Activated CD8-positive, alpha-beta memory T cell treated with anti-CD3 and anti-CD28 coated beads, Interleukin-2, amount 50 U/mL, for 1 hour (primary cell): ENCODE measurements around the gene NKX1-1.
"Not testable (repeated sequence)": the region's sequence is repeated elsewhere in the genome, so short reads cannot be mapped to it uniquely, and the experiment has no call there.

Experiments used
- DNase-seq: peaks from one replicate; pipeline ENCODE4 v3.0.0-alpha.2; 2020; ENCODE audit errors: extremely low read depth

The NKX1-1 gene

DNA sequence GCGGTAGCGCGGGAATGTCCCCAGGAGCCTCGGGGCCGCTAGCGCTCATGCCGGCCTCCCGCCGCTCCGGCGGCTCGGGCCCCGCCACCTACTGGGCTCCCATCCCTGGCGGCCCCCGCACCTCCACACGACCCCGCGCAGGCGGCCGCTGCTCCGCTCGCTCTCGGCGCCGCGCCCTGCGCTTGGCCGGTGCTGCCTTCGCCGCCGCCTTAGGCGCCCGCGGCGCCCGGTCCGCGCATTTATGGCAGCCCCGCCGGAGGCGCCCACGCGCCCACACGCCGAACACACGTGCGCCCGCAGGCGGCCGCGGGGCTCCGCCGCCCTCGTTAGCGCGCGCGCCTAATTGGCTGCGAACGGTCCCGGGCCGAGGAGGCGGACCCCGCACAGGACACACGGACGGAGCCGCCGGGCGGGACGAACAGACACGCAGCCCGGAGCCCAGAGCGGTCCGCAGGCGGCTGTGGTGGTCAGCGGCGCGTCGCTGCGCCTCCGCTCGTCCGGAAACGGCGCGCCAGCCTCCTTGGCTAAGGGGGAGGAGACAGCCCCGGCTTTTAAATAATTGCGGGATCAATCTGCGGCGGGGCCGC lies at the start of gene NKX1-1:
NKX1-1 (minus strand) TSS at position 49 of the 587 bp plus-strand sequence; CDS start at position 49, 0 bp downstream.
- no peak for DNase-seq

DNA sequence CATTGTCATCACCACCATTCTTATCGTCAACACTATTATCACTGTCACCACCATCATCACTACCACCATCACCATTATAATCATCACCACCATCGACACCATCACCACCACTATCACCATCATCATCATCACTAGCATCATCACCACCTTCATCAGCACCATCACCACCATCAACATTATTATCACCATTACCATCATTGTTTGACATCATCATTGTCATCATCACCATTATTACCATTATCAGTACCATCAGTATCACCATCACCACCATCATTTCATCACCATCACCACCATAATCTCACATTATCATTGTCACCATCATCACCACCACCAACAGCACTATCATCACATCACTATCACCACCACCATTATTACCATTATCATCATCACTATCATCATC lies 47.5 kb upstream of the NKX1-1 start:
- no peak for DNase-seq

DNA sequence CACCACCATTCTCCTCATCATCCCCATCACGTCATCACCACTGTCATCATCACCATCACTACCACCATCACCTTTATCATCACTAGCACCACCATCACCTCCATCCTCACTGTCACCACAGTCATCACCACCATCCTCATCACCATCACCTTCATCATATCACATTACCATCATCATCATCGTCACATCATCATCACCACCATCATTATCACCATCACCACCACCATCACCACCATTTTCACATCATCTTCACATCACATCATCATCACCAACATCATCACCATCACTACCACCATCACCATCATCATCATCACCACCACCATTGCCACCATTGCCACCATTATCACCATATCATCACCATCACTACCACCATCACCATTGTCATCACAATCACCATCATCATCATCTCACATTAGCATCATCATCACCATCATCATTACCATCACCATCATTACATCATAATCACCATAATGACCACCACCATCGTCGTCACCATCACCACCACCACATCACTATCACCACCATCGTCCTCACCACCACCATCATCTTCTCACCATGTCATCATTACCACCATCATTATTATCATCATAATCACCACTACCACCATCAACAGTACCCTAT lies 46.3 kb upstream of the NKX1-1 start:
- no peak for DNase-seq

DNA sequence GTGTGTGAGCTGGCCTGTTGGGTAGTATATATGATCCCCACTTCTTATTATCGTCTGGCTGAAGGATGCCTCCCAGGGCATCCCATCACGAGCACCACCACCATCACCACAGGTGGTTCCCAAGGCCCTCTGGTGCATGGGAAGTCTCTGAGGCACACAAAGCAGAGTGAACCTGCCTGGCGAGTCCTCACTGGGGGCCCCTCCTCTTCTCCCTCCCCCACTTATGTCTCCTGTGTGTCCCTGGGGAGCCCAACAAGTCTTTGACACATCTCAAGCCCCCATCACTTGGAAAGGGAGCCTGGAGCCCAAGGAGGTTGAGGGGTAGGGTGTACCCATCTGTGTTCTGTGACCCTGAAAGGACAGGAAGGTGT lies 45.5 kb upstream of the NKX1-1 start:
- DNase-seq = no peak

DNA sequence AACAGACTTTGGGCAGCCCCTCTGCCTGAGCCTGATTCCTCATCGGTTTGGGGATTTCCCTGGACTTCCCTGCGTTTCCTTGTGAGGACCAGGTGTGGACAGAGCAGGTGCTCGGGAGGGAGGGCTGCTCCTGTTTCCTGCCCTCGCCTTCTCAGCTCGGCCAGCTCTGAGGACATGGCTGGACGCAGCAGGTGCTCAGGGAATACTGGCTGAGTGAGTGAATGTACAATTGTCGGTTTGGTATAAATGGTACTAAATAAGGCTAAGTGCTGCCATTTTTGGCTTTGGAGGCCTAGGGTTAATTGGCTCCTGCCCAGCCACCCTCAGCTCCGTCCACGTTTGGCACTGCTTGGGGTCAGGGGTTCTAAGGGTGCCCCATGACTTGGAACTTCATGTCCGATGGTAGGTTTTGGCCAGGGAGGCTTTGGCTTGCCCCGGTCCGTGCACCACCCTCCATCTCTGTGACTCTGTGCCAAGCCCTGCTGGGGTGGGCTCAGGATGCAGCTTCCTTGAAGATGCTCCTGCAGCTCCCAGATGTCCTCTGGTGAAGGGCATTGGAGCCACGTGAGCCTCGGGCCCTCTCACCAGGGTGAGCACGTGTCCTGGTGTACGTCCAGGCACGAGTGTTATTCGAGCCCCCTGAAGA lies 45.0 kb upstream of the NKX1-1 start:
- no peak for DNase-seq

DNA sequence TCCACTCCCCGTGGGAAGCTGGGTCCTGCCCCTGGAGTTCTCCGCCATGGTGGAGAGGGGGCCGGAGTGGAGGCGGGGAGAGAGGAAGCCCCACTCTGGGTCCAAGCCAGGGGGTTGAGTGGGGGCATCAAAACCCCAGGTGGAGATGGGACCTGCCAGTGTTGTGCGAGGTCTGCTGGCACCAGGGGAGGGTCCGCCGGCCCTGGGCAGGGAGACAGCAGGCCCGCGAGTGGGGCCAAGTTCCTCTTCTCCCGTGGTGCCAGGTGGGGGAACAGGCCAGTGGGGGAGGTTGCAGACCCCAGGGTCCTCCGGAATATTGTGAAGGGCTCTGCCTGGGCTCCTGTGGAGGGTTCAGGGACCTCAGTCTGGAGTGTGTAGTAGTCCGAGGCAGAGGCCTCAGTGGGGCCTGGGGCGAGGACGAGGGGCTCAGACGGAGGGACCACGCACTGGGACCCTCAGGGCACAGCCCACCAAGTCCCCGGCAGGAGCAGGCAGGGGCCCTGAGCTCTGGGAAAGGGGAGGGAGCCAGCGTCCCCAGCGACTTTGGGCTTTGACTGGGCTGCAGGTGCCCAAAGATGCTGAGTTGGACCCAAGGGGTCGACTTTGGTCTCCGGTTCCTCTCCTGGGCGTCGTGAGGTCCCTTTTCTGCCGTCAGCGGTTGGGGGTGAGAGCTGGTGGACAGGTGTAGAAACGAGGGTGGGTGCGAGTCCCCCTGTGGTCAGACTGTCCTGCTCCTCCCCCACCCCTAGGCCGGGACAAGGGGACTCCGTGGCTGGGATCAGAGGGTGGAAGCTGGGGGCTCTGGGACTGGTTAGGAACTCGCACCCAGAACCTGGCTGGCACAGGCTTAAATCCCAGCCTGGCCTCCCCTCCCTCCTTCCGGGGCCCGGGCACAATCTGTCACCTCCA lies 43.8 kb upstream of the NKX1-1 start:
- no peak for DNase-seq

DNA sequence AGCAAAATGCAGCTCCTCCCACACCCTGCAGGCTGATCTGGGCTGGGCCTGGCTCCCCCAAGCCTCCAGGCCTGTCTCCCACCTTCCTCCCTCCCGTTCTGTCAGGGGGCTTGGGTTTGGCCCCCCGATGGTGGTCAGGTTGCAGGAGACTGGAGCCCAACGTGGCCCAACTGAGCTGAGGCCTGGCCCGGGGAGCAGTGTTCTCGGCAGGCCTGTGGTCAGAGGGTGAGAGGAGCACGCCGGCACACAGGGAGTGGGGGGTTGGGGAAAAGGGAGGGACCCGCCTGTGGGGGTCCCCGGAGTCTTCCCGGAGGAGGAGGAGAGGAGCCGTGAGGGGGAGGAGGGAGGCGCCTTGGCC lies 43.2 kb upstream of the NKX1-1 start:
- DNase-seq = no peak

DNA sequence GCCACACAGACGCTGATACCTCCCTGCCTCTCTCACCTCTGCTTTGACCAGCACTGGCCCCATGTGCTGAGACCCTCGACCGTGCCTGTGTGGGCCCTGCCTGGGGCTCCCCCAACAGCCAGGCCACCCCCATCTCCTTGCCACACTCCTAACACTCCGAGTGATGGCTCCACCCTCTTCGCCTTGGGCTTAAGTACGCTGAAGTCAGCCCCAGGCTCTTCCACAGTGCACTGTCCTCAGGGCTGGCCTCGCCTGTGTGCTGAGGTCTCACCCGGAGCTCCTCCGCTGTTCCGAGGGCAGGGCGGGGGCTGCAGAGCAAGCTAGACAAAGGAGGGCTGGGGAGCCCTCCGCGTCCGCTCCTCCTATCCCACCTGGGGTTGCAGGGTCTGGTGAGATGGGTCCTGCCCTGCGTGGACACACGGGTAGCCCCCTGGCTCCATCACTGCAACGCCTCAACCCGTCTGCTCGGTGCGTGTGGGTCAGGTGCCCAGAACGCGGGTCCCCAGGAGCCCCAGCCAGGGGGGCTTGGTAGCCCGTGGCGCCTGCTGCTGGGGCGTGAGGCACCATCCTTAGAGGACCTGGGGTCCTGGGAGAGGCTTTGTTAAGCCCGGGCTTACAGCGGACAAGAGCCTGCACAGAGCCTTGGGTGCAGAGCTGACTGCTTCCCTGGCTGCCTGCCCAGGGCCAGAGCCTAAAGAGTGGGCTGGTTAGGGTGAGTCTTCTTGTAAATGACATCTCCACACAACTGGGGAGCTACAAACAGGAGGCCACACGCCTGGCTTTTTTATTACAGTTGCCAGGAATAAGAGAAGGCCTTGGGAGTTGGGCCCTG lies 42.6 kb upstream of the NKX1-1 start:
- no peak for DNase-seq

DNA sequence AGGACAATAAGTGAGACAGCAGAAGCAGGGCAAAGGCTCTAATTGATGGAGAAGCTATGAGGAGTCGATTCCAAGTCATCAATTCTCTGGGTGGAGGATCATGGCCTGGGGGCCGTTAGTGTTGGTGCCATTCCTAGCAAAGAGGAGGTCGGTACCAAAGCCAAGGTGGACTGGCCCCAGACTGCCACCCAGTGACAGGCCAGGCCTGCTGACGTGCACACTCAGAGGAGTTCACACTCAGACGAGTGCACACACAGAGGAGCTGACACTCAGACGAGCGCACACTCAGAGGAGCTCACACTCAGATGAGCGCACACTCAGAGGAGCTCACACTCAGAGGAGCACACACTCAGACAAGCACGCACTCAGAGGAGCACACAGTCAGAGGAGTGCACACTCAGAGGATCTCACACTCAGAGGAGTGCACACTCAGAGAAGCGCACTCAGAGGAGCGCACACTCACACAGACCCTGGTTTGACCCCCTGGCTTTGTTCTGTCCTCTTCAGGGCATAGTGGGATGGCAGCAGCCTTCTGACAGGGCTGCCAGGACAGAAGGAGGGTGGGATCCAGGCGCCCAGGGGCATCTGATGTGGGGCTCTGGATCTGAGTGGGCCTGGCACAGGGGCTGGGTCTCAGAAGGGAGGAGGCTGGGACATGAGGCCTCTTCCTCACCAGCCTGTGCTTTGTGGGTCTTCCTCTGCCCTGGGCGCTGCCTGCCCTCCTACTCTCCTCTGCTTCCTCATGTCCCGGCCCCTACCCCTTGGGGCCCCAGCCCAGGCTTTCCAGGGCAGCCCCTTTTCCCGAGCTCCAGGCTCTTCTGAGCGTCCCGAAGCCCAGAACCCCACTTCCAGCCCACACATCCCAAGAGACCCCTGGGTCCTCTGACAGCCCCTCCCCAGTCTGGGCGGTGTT lies 41.7 kb upstream of the NKX1-1 start:
- DNase-seq = no peak

DNA sequence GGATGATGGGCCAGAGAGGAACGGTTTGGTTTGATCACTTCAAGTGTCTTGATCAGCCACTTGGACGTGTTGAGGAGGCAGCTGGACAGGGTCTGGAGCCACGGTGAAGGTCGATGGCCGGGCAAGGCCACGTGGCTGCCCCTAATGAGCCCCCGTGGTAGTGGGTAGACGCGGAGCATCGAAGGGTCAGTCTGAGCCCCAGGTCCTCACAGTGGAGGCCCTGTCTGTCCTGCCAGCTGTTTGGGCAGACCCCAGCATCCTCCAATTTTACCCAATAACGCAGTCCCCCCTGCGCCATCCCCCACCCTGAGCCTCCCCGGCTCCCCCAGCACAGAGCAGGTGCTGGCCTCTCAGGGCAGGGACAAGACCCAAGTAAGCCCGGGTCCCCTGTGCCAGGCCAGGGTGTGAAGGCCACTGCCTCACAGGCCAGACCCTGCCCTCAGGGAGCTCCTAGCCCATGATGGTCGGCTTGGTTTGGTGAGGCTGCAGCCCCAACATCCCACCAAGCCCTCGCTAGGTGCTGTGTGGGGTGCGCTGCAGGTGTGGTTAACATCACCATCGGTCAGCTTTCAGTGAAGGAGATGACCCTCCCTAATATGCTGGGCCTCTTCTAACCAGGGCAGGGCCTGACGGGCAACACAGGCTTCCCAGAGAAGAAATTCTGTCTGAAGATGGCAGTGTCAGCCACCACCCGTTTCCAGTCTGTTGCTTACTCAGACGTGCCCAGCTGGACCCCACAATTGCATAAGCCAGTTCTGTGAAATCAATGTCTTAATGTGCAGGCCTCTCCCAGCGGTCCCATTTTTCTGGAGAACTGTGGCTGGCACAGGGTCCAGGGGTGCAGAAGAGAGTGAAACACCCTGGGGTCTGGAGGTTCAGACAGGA lies 40.5 kb upstream of the NKX1-1 start:
- no peak for DNase-seq

DNA sequence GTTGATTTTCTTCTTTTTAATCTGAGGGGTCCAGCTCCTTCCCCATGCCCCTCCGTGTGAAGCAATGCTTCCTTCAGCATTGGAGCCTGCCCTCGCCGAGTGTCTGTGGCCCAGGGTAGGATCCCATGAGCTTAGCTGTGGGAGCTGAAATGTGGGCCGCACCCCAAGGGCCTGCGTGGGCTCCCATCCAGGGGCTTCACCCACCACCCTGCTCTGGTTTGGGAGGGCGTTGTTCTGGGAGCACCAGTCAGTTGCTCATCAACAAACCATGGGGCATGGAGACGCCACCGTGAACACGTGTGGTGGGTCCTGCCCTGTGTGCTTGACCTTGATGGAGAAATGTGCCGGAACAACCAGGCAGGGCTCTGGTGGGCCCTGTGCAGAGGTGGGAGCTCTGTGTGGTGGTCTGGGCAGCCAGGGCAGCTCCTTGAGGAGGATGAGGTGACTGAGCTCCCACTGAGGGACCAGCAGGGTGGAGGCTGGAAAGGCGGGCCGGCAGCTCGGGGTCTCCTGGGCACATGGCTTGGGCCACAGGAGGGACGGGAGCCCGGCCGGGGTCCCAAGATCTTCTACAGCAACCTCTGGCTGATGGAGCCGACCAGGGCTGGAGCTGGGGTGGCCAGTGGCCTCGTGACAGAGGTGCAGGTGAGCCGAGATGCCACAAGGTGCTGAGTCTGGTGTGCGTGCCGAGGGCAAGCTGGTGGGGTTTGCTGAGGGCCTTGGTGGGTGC lies 39.6 kb upstream of the NKX1-1 start:
- DNase-seq = no peak

DNA sequence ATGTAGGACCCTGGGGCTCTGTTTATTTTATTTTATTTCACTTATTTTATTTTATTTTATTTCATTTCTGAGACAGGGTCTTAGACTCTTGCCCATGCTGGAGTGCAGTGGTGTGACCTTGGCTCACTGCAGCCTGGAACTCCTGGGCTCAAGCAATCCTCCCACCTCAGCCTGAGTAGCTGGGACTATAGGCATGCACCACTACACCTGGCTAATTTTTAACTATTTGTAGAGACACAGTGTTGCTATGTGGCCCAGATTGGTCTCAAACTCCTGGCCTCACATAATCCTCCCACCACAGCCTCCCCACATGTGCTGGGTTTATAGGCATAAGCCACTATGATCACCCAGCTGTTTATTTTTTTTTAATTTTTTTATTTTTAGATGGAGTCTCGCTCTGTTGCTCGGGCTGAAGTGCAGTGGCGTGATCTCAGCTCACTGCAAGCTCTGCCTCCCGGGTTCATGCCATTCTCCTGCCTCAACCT lies 37.5 kb upstream of the NKX1-1 start:
- DNase-seq = not testable (repeated sequence)

DNA sequence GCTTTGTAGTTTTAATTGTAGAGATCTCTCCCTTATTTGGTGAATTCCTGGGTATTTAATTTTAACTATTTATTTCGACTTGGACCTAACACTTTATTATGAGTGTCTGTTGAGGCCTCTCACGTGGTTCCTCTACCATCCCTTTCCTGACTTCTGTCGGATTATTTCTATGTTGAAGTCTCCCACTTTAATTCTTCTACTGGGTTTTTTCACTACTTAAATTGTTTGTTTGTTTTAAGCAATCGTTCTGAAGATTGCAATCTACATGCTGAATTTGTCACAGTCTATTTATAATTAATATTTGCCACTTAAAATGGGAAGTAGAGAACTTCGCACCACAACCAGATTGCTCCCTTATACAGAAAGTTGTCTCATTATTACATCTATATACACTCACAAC lies 20.8 kb upstream of the NKX1-1 start:
- DNase-seq = no peak

DNA sequence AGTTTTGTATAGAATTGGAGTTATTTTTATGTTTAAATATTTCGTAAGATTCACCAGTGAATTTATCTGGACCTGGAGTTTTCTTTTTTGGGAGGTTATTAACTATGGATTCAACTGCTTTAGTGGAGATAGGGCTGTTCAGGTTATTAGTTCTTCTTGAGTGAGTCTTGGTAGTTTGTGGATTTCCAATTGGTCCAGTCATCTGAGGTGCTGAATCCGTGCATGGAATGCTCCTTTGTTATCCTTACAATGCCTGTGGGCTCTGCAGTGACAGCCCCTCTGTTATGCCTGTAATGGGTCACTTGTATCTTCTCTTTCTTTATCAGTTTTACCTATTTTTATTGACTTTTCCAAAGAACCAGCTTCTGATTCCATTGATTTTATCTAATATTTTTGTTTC lies 15.4 kb upstream of the NKX1-1 start:
- no peak for DNase-seq

DNA sequence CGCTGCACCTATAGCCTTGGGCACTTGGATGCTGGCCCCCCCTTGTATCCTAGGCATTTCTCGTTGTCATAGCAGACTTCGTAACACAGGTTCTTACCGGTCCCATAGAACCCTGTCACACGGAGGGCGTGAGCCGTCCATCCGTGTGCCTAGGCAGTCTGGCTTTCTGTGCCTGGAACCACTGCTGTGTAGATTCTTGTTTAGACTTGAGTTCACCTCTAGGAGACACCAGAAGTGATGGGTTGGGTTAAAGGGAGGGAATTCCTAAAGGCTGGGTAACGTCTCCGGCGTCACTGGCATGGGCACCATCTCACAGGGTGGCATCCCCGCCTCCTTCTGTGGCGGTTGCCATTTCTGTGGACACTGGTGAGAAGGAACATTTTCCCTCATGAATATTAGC lies 13.5 kb upstream of the NKX1-1 start:
- DNase-seq = no peak

DNA sequence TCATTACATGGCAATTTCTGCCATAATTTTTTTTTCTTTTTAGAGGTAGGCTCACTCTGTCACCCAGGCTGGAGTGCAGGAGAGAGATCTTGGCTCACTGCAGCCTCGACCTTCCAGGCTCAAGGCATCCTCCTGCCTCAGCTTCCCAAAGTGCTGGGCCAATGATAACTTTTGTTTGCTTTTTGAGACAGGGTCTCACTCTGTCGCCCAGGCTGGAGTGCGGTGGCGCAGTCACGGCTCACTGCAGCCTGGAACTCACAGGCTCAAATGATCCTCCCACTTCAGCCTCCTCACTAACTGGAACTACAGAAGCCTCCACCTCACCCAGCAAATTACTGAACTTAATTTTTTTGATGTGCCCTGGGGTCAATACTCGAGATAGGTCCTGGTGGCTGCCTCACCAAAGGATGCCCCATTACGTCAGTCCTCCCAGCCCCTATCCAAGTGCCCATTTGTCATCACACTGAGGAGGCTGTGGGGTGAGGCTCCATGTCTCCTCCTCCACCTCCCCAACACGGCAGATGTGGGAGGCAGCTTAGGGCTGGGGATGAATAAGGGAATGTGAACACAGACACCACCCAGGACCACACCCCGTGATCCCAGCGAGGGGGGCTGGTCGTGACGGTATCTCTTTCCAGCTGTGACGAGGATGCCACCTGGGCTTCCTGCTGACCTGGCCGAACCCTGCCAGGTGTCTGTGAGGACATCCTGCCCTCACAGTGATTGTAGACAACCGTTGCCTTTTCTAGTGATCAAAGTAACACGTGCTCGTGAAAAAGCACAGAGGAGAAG lies 12.4 kb upstream of the NKX1-1 start:
- no peak for DNase-seq

DNA sequence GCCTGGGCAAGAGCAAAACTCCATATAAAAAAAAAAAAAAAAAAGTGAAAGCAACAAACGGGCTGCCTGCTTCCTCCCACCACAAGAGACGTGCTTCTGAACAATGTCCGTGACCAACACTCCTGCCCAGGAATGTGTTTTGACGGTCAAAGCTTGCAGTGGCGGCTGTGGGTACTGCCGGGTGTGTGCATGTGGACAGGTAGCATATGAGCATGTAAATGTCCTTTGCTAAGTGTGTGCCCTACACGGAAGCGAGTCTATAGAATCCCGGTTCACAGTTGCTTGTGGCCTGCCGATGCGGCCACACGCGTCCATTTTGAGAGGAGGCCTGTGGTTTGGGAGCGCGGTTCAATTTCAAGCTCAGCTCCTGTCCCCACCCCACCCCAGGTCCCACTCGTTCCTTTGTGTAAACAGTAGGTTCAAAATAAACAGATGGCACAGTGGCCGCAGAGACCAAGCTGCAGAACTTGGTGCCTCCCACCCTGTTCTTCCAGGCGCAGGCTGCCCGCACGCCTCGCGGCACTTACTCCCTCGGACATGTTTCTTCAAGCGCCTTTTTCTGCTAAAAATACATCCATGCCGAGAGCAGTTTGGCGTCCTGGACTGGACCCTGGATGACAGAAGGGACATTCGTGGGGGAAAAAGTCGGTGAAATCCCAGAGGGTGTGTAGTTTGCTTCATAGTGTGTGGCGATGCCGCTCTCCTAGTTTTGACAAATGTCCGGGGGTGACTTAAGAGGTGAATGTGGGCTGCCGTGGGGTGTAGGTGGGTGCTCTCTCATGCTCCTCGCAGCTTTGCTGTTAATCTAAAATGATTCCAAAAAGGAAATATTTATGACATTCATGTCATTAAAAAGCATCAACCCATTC lies 11.5 kb upstream of the NKX1-1 start:
- no peak for DNase-seq
